ENCODE data around the gene TMCC3. TPM values are rescaled to one million over a fixed set of nuclear protein-coding genes. Genes with fewer than 3 reads are reported as not detected.

The TMCC3 gene
- total and polyA plus RNA-seq, 2 experiments from 2014 or later = 0.11 to 0.46 TPM

- no peak overlapping the region for H2AFZ ChIP-seq
- H3K4me2 ChIP-seq (ENCODE audit: unreplicated experiment) = no peak overlapping the region
- H3K79me2 ChIP-seq (ENCODE audit: insufficient read depth) = no peaks in the 10 kb centered on the region
- H3K9me3 ChIP-seq (ENCODE audit: low read depth) = no peaks in the 10 kb centered on the region
- peaks cover 20% of the 10 kb centered on the region; the same call in 1 of the 2 replicates for H3K27me3 ChIP-seq (replicated peaks; ENCODE audit: insufficient read depth)
- H3K4me3 ChIP-seq = no peak overlapping the region
- DNase-seq = no peak
- 84 to 89% methylated on average over 6 of the region's 6 CpGs for WGBS, 2 experiments (ENCODE audit: low coverage in 1 of 2, low lambda C conversion rate in 2 of 2, missing lambda C conversion rate in 2 of 2)
- H3K27ac ChIP-seq = no peak overlapping the region
- H4K20me1 ChIP-seq (ENCODE audit: insufficient read depth) = no peaks in the 10 kb centered on the region
- no peaks in the 10 kb centered on the region for H3K9me2 ChIP-seq (ENCODE audit: insufficient read depth)
- TF ChIP-seq EZH2phosphoT487 (IDR thresholded peaks at IDR 0.05; ENCODE audit: insufficient read depth, low read depth) (no peak), EZH2 (IDR thresholded peaks at IDR 0.05; ENCODE audit: insufficient read depth, poor library complexity, severe bottlenecking) (no peak)
- no peaks in the 10 kb centered on the region for H3K4me1 ChIP-seq (ENCODE audit: insufficient read depth)
- H3K9ac ChIP-seq = no peak overlapping the region
- H3K36me3 ChIP-seq (ENCODE audit: low read depth) = no peaks in the 10 kb centered on the region
- in situ Hi-C loops (cut with MboI) = loop anchor here (5.0 kb wide), 1 partner anchor 397 kb away; no protein-coding TSS in a partner anchor
- no peaks in the 10 kb centered on the region for H3F3A ChIP-seq (ENCODE audit: insufficient read depth)
Measured at GRCh38 chr12:94534278-94534677, 116.1 kb downstream of the TMCC3 start.

DNA sequence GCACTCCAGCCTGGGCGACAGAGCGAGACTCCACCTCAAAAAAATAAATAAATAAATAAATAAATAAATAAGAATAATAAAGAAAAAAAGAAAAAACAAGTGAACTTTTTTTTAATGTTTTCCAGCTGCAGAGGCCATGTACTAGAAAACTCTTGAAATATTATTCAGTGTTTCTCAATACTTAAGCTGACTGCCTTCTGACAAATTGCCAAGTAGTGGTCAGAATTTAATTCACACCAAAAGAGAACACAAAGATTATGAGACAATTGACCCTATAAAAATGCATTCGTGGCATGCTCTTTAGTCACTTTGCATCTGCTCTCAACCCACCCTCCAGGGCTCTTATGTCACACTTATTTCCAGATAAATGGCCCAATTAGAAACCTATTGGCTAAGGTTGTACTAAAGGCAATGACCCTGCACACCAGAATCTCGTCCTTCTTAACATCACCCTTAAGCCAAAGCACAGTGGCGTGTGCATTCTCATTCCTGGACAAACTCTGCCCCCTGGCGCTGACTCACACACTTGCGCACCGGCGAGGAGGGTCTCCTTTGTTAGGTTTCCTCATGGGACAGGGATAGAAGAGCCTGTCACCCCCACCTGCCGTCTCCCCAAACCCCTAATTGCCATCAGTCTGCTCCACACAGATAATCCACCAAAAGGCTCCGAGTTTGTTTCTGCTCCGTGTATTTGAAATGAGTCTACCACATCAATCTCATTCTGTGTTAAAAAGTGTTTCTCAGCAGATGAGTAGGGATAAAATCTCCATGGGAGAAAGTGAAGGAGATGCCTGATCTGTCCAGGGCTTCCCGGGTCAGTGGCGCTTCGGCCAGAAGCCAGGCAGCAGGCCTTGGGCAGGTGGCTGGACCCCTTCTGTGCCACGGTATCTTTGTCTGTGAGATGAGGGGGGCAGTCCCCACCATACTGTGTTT is 117.6 kb downstream of the TMCC3 start:
- Histone ChIP-seq H3K9me3 (ENCODE audit: low read depth) (no peaks in the 10 kb centered on the region), H4K20me1 (ENCODE audit: insufficient read depth) (no peaks in the 10 kb centered on the region), H3K36me3 (ENCODE audit: low read depth) (no peaks in the 10 kb centered on the region), H3F3A (ENCODE audit: insufficient read depth) (no peaks in the 10 kb centered on the region), H3K4me2 (ENCODE audit: unreplicated experiment) (no peak overlapping the region), H3K27me3 (replicated peaks; ENCODE audit: insufficient read depth) (peaks cover 26% of the 10 kb centered on the region), H2AFZ (no peak overlapping the region), H3K9me2 (ENCODE audit: insufficient read depth) (no peaks in the 10 kb centered on the region), H3K4me1 (ENCODE audit: insufficient read depth) (no peaks in the 10 kb centered on the region), H3K9ac (no peak overlapping the region), H3K27ac (no peak overlapping the region), H3K4me3 (no peak overlapping the region), H3K79me2 (ENCODE audit: insufficient read depth) (no peaks in the 10 kb centered on the region)
- TF ChIP-seq EZH2phosphoT487 (IDR thresholded peaks at IDR 0.05; ENCODE audit: insufficient read depth, low read depth) (no peak), EZH2 (IDR thresholded peaks at IDR 0.05; ENCODE audit: insufficient read depth, poor library complexity, severe bottlenecking) (no peak)
- in situ Hi-C loops (cut with MboI) = loop anchor here (5.0 kb wide), 1 partner anchor 395 kb away; no protein-coding TSS in a partner anchor
- WGBS, 2 experiments (ENCODE audit: low coverage in 1 of 2, low lambda C conversion rate in 2 of 2, missing lambda C conversion rate in 2 of 2) = 9% methylated on average over 16 of the region's 16 CpGs
- peak; percentile 79 for DNase-seq

DNA sequence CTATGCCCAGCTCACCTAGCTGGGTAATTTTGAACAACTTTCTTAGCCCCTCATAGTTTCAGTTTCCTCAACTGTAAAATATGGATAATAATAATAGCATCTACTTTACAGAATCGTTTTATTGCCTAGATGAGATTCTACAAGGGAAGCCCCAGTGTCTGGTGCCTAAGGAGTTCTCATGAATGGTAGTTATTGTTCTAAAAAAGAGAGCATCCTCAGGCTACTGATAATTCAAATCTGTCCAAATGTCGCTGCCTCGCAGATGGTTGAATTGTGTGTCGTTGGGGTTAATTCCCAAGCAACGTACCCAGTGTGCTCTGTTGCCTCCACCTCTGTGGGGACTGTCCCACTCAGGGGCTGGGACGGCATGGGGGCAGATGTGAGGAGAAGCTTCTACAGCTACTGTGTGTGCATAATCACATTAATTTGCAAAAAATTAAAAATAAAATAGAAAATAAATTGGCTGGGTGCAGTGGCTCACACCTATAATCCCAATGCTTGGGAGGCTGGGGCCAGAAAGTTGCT is 119.1 kb downstream of the TMCC3 start:
- H3K4me2 ChIP-seq (ENCODE audit: unreplicated experiment) = no peak overlapping the region
- H3K9me3 ChIP-seq (ENCODE audit: low read depth) = no peaks in the 10 kb centered on the region
- WGBS, 2 experiments (ENCODE audit: low coverage in 1 of 2, low lambda C conversion rate in 2 of 2, missing lambda C conversion rate in 2 of 2) = 82 to 83% methylated on average over 6 of the region's 6 CpGs
- H3K27me3 ChIP-seq (replicated peaks; ENCODE audit: insufficient read depth) = peaks cover 34% of the 10 kb centered on the region
- H4K20me1 ChIP-seq (ENCODE audit: insufficient read depth) = no peaks in the 10 kb centered on the region
- no peak for DNase-seq
- H3K4me3 ChIP-seq = no peak overlapping the region
- H3K9ac ChIP-seq = no peak overlapping the region
- in situ Hi-C loops (cut with MboI) = loop anchor here (5.0 kb wide), 1 partner anchor 394 kb away; no protein-coding TSS in a partner anchor
- no peak for TF ChIP-seq EZH2phosphoT487 (IDR thresholded peaks at IDR 0.05; ENCODE audit: insufficient read depth, low read depth)
- TF ChIP-seq EZH2 (IDR thresholded peaks at IDR 0.05; ENCODE audit: insufficient read depth, poor library complexity, severe bottlenecking) = no peak
- no peaks in the 10 kb centered on the region for H3K4me1 ChIP-seq (ENCODE audit: insufficient read depth)
- no peaks in the 10 kb centered on the region for H3K79me2 ChIP-seq (ENCODE audit: insufficient read depth)
- H3K27ac ChIP-seq = no peak overlapping the region
- no peaks in the 10 kb centered on the region for H3K36me3 ChIP-seq (ENCODE audit: low read depth)
- H3F3A ChIP-seq (ENCODE audit: insufficient read depth) = no peaks in the 10 kb centered on the region
- no peaks in the 10 kb centered on the region for H3K9me2 ChIP-seq (ENCODE audit: insufficient read depth)
- no peak overlapping the region for H2AFZ ChIP-seq

- DNase-seq = no peak
- no peak overlapping the region for H3K4me3 ChIP-seq
- no peaks in the 10 kb centered on the region for H3F3A ChIP-seq (ENCODE audit: insufficient read depth)
- H3K4me1 ChIP-seq (ENCODE audit: insufficient read depth) = no peaks in the 10 kb centered on the region
- no peak overlapping the region for H2AFZ ChIP-seq
- H3K9me2 ChIP-seq (ENCODE audit: insufficient read depth) = no peaks in the 10 kb centered on the region
- no peak overlapping the region for H3K9ac ChIP-seq
- no peaks in the 10 kb centered on the region for H4K20me1 ChIP-seq (ENCODE audit: insufficient read depth)
- WGBS, 2 experiments (ENCODE audit: low coverage in 1 of 2, low lambda C conversion rate in 2 of 2, missing lambda C conversion rate in 2 of 2) = 37 to 38% methylated on average over 2 of the region's 2 CpGs
- no peaks in the 10 kb centered on the region for H3K79me2 ChIP-seq (ENCODE audit: insufficient read depth)
- in situ Hi-C loops (cut with MboI) = no loop called here
- H3K36me3 ChIP-seq (ENCODE audit: low read depth) = no peaks in the 10 kb centered on the region
- H3K27me3 ChIP-seq (replicated peaks; ENCODE audit: insufficient read depth) = peaks cover 37% of the 10 kb centered on the region
- H3K27ac ChIP-seq = no peak overlapping the region
- TF ChIP-seq EZH2 (IDR thresholded peaks at IDR 0.05; ENCODE audit: insufficient read depth, poor library complexity, severe bottlenecking) (no peak), EZH2phosphoT487 (IDR thresholded peaks at IDR 0.05; ENCODE audit: insufficient read depth, low read depth) (no peak)
- no peak overlapping the region for H3K4me2 ChIP-seq (ENCODE audit: unreplicated experiment)
- H3K9me3 ChIP-seq (ENCODE audit: low read depth) = no peaks in the 10 kb centered on the region
Measured at GRCh38 chr12:94525951-94526350, 124.4 kb downstream of the TMCC3 start.

Small RNA genes within 50 kb of the gene (microRNA-seq; reads per million reads assigned to microRNA genes)
- not detected for gene MIR5700 (ENCODE audit: borderline number of aligned reads)

Small RNA genes within 50 kb of the gene (small RNA-seq; reads per million reads assigned to genes)
- gene LSM3P2 (ENCODE audit: low read depth, low replicate concordance) = not detected
- gene MIR5700 (ENCODE audit: low read depth, low replicate concordance) = not detected

Other genes starting within 250 kb of the TMCC3 start
- 5.8 and 21.6 TPM in 2 replicates for gene CEP83, start 190.7 kb downstream of the TMCC3 start, total RNA-seq (2014; rRNA removed; shearing (Covaris generic))
- gene CEP83, start 190.7 kb downstream of the TMCC3 start, polyA plus RNA-seq (2016; fragmentation: Nextera tagmentation; extraction: Ambion mirVana) = 6.9 and 7.0 TPM in 2 replicates